ENCODE measurements around the gene AZGP1.
"Not testable (repeated sequence)": the region's sequence is repeated elsewhere in the genome, so short reads cannot be mapped to it uniquely, and the experiment has no call there.

Gene AZGP1

GRCh38 chr7:99975782-99976521, at the start of gene AZGP1:
Gene AZGP1, minus strand, starts transcription at chr7:99976031. Its CDS starts 11 bp downstream, at chr7:99976020.
- DNase-seq: no peak

DNA sequence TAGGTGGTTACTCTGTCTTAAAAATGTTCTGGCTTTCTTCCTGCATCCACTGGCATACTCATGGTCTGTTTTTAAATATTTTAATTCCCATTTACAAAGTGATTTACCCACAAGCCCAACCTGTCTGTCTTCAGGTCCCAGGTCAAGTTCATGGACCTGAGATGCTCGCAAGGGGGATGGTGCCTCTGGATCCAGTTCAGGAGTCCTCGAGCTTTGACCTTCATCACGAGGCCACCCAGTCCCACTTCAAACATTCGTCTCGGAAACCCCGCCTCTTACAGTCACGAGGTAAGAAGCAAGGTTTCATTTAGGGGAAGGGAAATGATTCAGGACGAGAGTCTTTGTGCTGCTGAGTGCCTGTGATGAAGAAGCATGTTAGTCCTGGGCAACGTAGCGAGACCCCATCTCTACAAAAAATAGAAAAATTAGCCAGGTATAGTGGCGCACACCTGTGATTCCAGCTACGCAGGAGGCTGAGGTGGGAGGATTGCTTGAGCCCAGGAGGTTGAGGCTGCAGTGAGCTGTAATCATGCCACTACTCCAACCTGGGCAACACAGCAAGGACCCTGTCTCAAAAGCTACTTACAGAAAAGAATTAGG, 48.3 kb upstream of the AZGP1 start:
- no peak for DNase-seq

DNA sequence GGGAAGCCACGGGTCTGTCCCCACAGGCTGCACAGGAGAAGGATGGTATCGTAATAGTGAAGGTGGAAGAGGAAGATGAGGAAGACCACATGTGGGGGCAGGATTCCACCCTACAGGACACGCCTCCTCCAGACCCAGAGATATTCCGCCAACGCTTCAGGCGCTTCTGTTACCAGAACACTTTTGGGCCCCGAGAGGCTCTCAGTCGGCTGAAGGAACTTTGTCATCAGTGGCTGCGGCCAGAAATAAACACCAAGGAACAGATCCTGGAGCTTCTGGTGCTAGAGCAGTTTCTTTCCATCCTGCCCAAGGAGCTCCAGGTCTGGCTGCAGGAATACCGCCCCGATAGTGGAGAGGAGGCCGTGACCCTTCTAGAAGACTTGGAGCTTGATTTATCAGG, 47.7 kb upstream of the AZGP1 start:
- DNase-seq: no peak

GRCh38 chr7:100022621-100023020, 46.8 kb upstream of the AZGP1 start:
- no peak for DNase-seq

GRCh38 chr7:100021297-100021696, 45.5 kb upstream of the AZGP1 start:
- DNase-seq: no peak

DNA sequence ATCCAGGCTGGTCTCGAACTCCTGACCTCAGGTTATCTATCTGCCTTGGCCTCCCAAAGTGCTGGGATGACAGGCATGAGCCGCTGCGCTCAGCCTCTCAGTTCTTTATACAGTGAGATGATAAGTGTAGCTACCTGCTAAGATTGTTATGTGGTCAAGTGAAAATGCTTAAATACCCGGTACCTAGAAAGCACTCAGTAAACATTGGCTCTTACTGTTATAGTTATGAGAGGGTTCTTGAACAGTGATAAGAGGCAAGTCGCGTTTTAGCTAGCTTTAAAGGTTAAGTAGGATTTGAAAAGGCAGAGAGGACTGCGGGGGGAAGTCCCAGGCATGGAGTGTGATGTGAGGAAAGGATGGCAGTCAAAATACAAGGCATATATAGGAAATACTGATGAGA, 44.1 kb upstream of the AZGP1 start:
- no peak for DNase-seq

DNA sequence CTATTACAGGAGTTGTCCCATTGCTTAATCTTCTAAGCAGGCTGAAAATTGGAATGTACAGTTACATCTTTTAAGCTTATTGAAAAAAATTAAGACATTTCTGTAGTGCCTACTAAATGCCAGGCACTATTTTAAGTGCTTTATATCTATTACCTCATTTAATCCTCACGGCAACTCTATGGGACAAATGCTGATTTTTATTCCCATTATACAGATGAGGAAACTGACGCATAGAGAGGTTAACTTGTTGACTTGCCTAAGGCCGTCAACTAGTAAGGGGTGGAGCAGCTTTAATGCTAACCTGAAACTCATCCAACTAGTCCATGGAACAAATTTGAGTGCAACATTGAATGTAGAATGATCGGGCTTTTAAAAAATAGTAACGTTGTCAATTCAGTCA, 42.0 kb upstream of the AZGP1 start:
- DNase-seq: no peak

GRCh38 chr7:100017300-100017699, 41.5 kb upstream of the AZGP1 start:
- no peak for DNase-seq

DNA sequence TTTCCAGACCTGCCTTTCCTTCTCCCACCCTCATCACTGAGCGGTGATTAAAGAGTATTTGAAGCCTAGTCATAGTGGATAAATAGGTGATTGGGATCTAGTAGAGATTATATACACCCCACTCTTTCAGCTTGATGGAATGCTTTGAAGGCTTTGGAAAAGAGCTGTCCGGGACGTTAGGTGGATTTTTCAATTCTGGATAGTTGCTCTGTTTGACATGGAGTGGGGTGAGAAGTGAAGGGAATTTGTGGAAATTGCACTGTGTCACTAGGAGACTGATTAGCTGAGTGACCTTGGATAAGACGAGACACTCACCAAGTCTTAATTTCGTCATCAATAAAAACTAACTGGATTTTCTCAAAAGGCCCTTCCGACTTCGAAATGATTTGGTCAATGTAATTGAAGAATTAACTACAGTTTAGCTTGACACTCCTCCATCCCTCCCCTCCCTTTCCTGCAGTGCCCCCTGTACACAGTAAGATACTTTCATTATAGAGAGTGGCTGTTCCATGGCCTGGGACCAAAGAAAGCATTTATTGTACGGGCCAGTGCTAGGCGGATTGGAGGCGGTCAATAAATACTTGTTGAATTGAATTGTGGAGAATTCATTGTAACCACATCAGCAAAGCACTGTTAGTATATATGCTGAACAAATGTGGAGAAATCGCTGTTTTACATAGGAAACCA, 40.5 kb upstream of the AZGP1 start:
- DNase-seq: no peak

- peak; percentile 83 to 87 for DNase-seq
These were observed 39.7 kb upstream of the AZGP1 start, which contains the start of gene ZKSCAN1 for GRCh38 chr7:100015232-100016214. Gene ZKSCAN1, plus strand, starts transcription at chr7:100015596. Its CDS starts 7,911 bp downstream, at chr7:100023507.

- peak; percentile 19 to 47 for DNase-seq
These were observed 37.5 kb upstream of the AZGP1 start for GRCh38 chr7:100013328-100013676.

DNA sequence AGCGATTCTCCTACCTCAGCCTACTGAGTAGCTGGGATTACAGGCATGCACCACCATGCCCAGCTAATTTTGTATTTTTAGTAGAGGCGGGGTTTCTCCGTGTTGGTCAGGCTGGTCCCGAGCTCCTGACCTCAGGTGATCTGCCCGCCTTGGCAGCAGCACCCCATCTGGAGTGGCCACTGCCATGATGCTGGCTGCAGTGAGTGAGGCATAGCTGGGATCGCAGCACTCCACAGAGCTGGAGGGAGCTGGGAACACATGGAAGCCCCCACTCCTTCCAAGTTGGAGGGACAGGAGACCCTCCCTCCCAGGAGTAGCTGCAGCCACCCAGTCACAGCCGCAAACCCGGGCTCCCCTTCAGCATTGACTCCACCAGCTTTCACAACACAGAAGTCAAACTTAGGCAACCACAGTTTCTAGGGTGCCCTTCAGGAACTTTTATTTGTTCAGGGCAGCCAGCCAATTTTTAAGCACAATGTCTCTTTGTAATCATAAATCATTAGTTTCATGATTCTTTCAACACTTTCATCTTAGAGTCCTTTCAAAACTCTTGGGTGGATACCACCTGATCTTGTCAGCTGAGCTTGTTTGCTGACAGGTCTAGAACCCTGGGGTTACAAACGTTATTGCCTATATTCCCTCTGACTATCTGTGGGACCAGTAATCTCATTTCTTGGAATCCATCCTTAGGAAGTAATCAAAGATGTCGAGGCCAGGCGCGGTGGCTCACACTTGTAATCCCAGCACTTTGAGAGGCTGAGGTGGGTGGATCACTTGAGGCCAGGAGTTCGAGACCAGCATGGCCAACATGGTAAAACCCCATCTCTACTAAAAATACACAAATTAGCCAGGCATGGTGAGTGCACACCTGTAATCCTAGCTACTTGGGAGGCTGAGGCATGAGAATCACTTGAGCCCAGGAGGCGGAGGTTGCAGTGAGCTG, 36.8 kb upstream of the AZGP1 start:
- not testable (repeated sequence) for DNase-seq

GRCh38 chr7:100011516-100011915, 35.7 kb upstream of the AZGP1 start:
- no peak for DNase-seq

- no peak for DNase-seq
These were observed 35.1 kb upstream of the AZGP1 start for GRCh38 chr7:100010901-100011300.

DNA sequence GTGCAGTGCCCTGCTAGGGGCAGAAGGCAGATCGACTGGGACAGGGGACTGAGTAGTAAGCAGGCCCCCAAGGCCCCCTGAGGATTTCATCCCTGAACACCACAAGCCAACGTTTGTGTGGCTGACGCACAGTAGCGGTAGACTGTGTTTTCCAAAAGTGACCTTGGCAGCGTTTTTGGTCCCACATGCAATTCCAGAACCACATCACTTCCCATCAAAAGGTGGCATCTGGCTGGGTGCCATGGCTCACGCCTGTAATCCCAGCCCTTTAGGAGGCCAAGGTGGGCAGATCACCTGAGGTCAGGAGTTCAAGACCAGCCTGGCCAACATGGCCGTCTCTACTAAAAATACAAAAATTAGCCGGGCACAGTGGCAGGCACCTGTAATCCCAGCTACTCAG, 34.1 kb upstream of the AZGP1 start:
- DNase-seq: not testable (repeated sequence)

- no peak for DNase-seq
These were observed 32.7 kb upstream of the AZGP1 start for GRCh38 chr7:100008525-100008924.

DNA sequence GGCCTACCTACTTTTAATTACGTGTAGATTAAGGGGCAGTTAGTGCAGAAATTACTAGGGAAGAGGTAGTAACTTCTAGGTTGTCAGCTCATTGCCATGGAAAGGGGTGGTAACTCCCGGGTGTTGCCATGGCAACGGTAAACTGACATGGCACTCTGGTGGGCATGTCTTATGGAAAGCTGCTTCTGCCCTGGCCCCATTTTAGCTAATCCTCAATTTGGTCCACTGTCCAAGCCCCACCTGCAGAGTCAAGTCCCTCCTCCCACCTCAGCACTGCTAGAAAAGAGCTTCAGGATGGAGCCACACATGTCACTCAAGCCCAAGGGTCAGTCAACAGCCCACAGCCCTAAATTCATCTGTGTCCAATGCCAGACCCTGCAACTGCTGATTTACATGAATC, 32.1 kb upstream of the AZGP1 start:
- no peak for DNase-seq

DNA sequence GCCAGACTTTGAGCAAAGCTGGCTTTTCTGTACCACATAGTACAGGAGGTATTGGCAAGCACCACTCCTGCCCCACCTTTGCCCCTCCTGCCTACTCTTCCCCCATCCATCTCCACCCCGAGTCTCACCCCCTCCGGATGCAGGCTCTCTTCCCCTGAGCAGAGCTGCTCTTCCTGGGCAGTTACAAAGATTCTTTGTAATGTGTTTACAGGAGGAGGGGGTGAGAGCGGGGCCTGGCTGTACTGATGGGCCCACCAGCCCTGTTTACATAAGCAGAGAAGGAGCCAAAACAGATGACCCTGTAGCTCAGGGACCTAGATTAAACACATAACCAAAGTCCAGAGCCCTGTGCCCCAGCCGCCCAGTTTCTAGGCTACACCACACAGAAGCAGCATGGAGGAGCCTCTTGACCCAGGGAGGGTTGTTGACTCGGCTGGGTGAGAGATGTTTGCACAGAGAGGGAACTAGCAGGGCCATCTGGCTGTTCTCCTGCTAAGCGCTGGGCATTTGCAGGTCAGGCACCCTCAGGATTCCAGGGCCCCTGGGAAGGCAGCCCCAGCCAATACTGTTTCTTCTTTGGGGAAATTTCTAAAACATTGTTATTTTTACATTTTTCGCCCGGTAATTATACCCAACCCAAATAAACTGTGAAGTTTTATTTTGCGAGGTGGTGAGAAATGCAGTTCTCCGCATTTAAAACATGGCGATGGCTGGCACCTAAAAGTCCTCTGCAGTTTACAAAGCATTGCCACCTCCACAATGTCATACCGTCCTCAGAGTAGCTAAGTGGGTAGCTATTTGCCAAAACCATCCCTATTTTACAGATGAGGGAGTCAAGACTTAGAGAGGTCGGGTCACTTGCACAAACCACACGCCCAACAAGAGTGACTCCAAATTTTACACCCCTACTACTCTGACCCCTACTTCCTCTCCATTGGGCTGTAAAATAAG, 28.2 kb upstream of the AZGP1 start:
- no peak for DNase-seq

DNA sequence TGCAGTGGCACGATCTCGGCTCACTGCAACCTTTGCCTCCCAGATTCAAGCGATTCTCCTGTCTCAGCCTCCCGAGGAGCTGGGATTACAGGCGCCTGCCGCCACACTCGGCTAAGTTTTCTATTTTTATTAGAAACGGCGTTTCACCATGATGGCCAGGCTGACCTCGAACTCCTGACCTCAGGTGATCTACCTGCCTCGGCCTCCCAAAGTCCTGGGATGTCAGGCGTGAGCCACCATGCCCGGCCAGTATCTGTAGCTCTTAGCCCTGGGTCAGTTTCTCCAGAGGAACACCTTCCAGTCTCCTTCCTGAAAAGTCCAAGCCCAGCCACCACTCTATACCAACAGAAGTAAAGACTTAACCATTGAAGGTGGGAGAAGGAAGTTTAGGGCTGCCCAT, 24.4 kb upstream of the AZGP1 start:
- DNase-seq: no peak

DNA sequence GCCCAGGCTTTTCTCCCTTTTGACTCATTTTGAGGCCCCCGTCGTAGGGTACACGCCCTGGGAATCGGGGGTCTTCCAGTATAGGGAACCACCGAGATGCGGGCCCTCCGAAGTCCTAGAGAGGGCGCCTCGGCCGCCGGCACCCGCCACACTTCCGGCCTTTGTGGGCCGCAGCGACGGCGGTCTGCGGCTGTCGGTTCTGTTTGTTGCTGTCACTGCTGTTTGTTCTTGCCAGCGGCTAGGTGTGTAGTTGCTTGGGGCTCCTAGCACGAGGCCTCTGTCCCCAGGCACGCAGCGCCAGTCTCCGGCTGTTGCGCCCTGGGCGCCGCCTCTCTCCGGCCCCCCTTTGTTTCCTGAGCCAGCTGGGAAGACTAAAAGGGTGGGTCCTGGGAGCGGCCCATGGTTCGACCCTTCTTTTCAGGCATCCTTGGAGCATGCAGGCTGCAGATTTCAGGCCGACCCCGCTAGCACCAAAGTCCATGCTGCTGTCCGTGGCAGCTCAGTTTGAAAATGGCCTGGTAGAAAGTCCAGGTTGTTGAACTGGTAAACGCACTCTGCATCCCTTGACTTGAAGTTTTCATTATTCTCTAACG, 21.8 kb upstream of the AZGP1 start:
- peak; percentile 58 to 60 for DNase-seq
